ENCODE data around the gene KCTD1. TPM values are rescaled to one million over a fixed set of nuclear protein-coding genes. Genes with fewer than 3 reads are reported as not detected.

The KCTD1 gene
- total RNA-seq, 8 experiments from 2014 or later, result 10.7 to 36.9 (median 21.7) TPM

GRCh38 chr18:26526128-26526965, 22.0 kb downstream of the KCTD1 start:
- 47 to 85% (median 72%) methylated on average over 4 to 12 of the region's 12 CpGs; no CpG with 5 or more reads in 1 of the 10 experiments for WGBS, 10 experiments
- in situ Hi-C loops (cut with MboI; ENCODE audit: low pct_unique_long_range_greater_than_20kb in 2 of 9, low sequenced_read_pairs in 9 of 9, unreplicated experiment in 9 of 9), result no loop called here
- ATAC-seq (replicated peaks in 6 of 8), result no peak
- Histone ChIP-seq H3K4me1 (replicated peaks in 1 of 2) (peaks cover 0 to 5% of the 10 kb centered on the region in 2 donors), H3K27ac (no peak overlapping the region), H3K4me3 (no peak overlapping the region)

DNA sequence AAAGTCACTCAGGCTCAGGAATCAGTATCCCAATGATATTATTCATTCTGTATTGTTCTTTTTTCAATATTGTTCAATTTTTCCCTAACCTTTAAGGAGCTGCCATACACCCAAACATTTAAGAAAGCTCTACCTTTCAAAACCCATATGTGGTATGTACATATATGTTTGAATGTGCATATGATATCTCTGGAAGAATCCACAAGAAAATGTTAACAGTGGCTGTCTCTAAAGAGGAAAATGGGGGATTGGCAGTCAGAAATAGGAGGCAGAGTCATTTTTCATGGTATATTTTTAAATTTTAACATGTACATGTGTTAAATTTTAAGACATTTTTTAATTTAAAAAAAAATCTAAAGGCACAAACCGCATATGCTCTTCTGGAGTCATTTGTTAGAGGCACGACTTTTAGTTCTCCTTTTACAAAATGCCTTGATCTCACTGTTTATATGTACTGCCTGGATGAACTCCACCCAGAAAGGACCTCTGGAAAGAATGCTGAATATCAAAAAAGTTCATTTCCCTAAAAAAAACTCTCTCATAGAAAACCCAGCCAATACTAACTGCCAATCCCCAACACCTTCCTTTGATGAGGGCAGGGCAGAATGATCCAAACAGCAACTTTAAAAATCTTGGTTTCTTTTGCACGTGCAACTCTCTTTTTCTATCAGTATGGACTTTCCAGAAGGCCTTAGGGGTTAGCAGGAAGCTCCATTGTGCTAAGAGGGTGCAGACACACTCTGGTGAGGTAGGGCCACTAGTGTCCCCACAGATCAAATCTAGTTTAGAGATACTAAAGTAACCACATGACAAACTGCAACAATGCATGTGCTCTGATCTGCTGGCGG, 23.6 kb downstream of the KCTD1 start:
- H3K4me3 ChIP-seq, result no peak overlapping the region
- H3K4me1 ChIP-seq (replicated peaks in 1 of 2), result peaks cover 3 to 5% of the 10 kb centered on the region in 2 donors
- no peak overlapping the region for H3K27ac ChIP-seq
- in situ Hi-C loops (cut with MboI; ENCODE audit: low pct_unique_long_range_greater_than_20kb in 2 of 9, low sequenced_read_pairs in 9 of 9, unreplicated experiment in 9 of 9), result no loop called here
- ATAC-seq (replicated peaks in 6 of 8), result peak in 3 of 8 experiments; percentile 42 to 75 (median 50)
- 15 to 88% (median 69%) methylated on average over 1 to 4 of the region's 4 CpGs for WGBS, 10 experiments

DNA sequence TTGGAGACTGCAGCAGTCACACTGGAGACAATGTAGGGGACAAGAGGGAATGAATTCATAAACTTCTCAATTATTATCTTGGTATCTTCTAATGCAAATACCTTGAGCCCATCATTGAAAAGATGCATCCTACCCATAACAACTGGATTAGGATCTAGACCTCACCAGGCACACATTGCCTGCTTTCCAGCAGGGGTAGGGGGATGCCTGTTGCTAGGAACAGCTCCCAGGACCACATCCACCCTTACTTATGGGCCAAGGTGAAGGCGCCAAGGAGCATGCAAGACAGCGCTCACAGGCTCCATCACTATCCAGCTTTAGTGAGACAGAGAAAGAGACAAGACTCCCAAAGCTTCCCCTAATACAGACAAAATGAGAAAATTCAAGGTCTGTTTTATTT, 24.4 kb downstream of the KCTD1 start:
- no peak overlapping the region for H3K27ac ChIP-seq
- ATAC-seq (replicated peaks in 6 of 8), result no peak
- 93 to 100% (median 100%) methylated on average over 2 of the region's 2 CpGs; no CpG with 5 or more reads in 7 of the 10 experiments for WGBS, 10 experiments
- H3K4me1 ChIP-seq (replicated peaks in 1 of 2), result peaks cover 5 to 6% of the 10 kb centered on the region in 2 donors
- in situ Hi-C loops (cut with MboI; ENCODE audit: low pct_unique_long_range_greater_than_20kb in 2 of 9, low sequenced_read_pairs in 9 of 9, unreplicated experiment in 9 of 9), result no loop called here
- no peak overlapping the region for H3K4me3 ChIP-seq

- Histone ChIP-seq H3K4me3 (no peak overlapping the region), H3K27ac (no peak overlapping the region), H3K4me1 (replicated peaks in 1 of 2) (peaks cover 0 to 6% of the 10 kb centered on the region in 2 donors)
- in situ Hi-C loops (cut with MboI; ENCODE audit: low pct_unique_long_range_greater_than_20kb in 2 of 9, low sequenced_read_pairs in 9 of 9, unreplicated experiment in 9 of 9), result no loop called here
- no peak for ATAC-seq (replicated peaks in 6 of 8)
- WGBS, 10 experiments, result 65 to 100% (median 82%) methylated on average over 1 to 4 of the region's 4 CpGs; no CpG with 5 or more reads in 2 of the 10 experiments
Measured at GRCh38 chr18:26521617-26522016, 26.7 kb downstream of the KCTD1 start.

GRCh38 chr18:26520974-26521373, 27.4 kb downstream of the KCTD1 start:
- no peak overlapping the region for H3K27ac ChIP-seq
- no peak for ATAC-seq (replicated peaks in 6 of 8)
- peaks cover 0 to 6% of the 10 kb centered on the region in 2 donors for H3K4me1 ChIP-seq (replicated peaks in 1 of 2)
- 80 to 100% (median 98%) methylated on average over 1 to 3 of the region's 3 CpGs; no CpG with 5 or more reads in 4 of the 10 experiments for WGBS, 10 experiments
- in situ Hi-C loops (cut with MboI; ENCODE audit: low pct_unique_long_range_greater_than_20kb in 2 of 9, low sequenced_read_pairs in 9 of 9, unreplicated experiment in 9 of 9), result no loop called here
- no peak overlapping the region for H3K4me3 ChIP-seq

- H3K4me3 ChIP-seq, result no peak overlapping the region
- 80 to 100% (median 96%) methylated on average over 2 to 4 of the region's 4 CpGs for WGBS, 10 experiments
- no peak overlapping the region for H3K27ac ChIP-seq
- H3K4me1 ChIP-seq (replicated peaks in 1 of 2), result peaks cover 0 to 6% of the 10 kb centered on the region in 2 donors
- in situ Hi-C loops (cut with MboI; ENCODE audit: low pct_unique_long_range_greater_than_20kb in 2 of 9, low sequenced_read_pairs in 9 of 9, unreplicated experiment in 9 of 9), result no loop called here
- peak in 2 of 8 experiments; percentile 45 to 73 for ATAC-seq (replicated peaks in 6 of 8)
Measured at GRCh38 chr18:26519114-26519513, 29.2 kb downstream of the KCTD1 start.

DNA sequence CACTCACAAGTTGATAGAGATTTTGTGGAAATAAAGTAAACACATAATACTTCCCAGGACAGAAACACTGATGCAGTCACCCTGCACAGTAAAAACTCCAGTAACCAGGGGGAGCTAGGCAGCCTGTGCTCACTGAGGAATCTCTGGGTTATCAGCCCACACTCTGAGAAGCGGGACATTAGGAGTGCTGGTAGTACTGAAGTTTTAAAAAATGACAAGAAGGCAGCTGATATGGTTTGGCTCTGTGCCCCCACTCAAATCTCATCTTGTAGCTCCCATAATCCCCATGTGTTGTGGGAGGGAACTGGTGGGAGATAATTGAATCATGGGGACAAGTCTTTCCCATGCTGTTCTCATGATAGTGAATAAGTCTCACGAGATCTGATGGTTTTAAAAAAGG, 31.4 kb downstream of the KCTD1 start:
- Histone ChIP-seq H3K4me1 (replicated peaks in 1 of 2) (peaks cover 0 to 6% of the 10 kb centered on the region in 2 donors), H3K27ac (no peak overlapping the region), H3K4me3 (no peak overlapping the region)
- in situ Hi-C loops (cut with MboI; ENCODE audit: low pct_unique_long_range_greater_than_20kb in 2 of 9, low sequenced_read_pairs in 9 of 9, unreplicated experiment in 9 of 9), result no loop called here
- WGBS, 10 experiments, result 67 to 100% (median 90%) methylated on average over 1 to 2 of the region's 2 CpGs; no CpG with 5 or more reads in 5 of the 10 experiments
- peak in 1 of 8 experiments; percentile 62 for ATAC-seq (replicated peaks in 6 of 8)

- peak in 3 of 8 experiments; percentile 40 to 65 (median 58) for ATAC-seq (replicated peaks in 6 of 8)
- in situ Hi-C loops (cut with MboI; ENCODE audit: low pct_unique_long_range_greater_than_20kb in 2 of 9, low sequenced_read_pairs in 9 of 9, unreplicated experiment in 9 of 9), result no loop called here
- H3K4me1 ChIP-seq (replicated peaks in 1 of 2), result peaks cover 4 to 15% of the 10 kb centered on the region in 2 donors
- WGBS, 10 experiments, result 86 to 100% (median 96%) methylated on average over 1 to 7 of the region's 9 CpGs; no CpG with 5 or more reads in 1 of the 10 experiments
- H3K27ac ChIP-seq, result no peak overlapping the region
- H3K4me3 ChIP-seq, result no peak overlapping the region
Measured at GRCh38 chr18:26515643-26516487, 32.5 kb downstream of the KCTD1 start.

GRCh38 chr18:26511339-26512071, 36.8 kb downstream of the KCTD1 start:
- in situ Hi-C loops (cut with MboI; ENCODE audit: low pct_unique_long_range_greater_than_20kb in 2 of 9, low sequenced_read_pairs in 9 of 9, unreplicated experiment in 9 of 9), result no loop called here
- WGBS, 10 experiments, result 57 to 96% (median 87%) methylated on average over 1 to 10 of the region's 10 CpGs; no CpG with 5 or more reads in 2 of the 10 experiments
- no peak overlapping the region for H3K4me3 ChIP-seq
- H3K4me1 ChIP-seq (replicated peaks in 1 of 2), result peaks cover 10 to 14% of the 10 kb centered on the region in 2 donors
- ATAC-seq (replicated peaks in 6 of 8), result peak in 1 of 8 experiments; percentile 13
- no peak overlapping the region for H3K27ac ChIP-seq

DNA sequence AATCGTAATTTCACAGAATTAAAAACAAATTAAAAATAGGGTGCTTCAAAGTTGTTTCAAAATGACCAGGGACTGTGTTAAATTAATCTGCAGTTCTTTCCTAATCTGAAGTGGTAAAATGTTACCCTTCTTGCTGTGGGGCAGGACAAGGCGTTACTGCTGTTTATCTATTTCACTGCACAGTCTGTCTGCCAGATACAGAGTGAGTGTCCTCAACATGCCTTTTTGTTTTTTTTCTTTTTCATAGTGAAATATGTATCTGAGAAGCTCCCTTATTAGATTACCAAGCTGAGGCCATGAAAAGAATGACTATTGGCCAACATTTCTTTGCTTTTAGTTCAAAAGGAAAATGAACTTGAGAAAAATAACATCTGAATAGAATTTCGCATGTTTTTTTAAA, 38.0 kb downstream of the KCTD1 start:
- Histone ChIP-seq H3K27ac (no peak overlapping the region), H3K4me3 (no peak overlapping the region), H3K4me1 (replicated peaks in 1 of 2) (peaks cover 10 to 14% of the 10 kb centered on the region in 2 donors)
- WGBS, 10 experiments, result 21 to 100% (median 93%) methylated on average over 2 to 3 of the region's 3 CpGs
- ATAC-seq (replicated peaks in 6 of 8), result no peak
- in situ Hi-C loops (cut with MboI; ENCODE audit: low pct_unique_long_range_greater_than_20kb in 2 of 9, low sequenced_read_pairs in 9 of 9, unreplicated experiment in 9 of 9), result no loop called here

DNA sequence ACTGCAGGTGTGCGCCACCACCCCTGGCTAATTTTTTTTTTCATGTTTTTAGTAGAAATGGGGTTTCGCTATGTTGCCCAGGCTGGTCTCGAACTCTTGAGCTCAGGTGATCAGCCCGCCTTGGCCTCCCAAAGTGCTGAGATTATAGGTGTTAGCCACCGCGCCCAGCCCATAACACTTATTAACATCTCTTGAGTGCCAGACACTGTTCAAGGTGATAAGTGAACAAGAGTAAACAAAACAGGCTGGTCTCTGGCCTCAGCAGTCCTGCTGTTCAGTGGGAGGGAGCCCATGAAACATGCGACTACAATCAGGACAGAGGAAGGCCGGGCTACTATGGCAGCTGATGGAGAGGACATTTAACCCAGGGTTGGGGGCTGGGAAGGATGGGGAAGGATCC, 42.3 kb downstream of the KCTD1 start:
- in situ Hi-C loops (cut with MboI; ENCODE audit: low pct_unique_long_range_greater_than_20kb in 2 of 9, low sequenced_read_pairs in 9 of 9, unreplicated experiment in 9 of 9), result no loop called here
- 77 to 100% (median 94%) methylated on average over 1 to 8 of the region's 8 CpGs; no CpG with 5 or more reads in 4 of the 10 experiments for WGBS, 10 experiments
- Histone ChIP-seq H3K4me3 (no peak overlapping the region), H3K27ac (no peak overlapping the region), H3K4me1 (replicated peaks in 1 of 2) (peaks cover 6 to 12% of the 10 kb centered on the region in 2 donors)
- ATAC-seq (replicated peaks in 6 of 8), result no peak

DNA sequence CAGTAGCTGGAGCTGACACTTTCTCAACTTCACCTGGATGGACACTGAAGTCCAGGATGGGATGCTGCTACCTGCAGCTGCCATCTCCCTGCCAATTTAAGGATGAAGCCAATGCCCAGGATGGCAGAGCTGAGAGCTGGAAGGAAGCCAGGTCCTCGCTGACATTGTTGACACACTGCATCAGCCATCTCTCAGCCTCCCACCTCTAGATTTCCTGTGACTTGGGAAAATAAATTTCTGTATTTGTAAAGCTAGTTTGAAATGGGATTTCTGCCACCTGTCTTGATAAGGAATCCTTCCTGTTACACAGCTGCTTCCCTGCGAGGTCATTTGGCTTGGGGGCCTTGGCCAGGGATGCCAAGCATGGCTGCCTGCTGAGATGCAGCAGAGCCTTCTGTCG, 43.5 kb downstream of the KCTD1 start:
- Histone ChIP-seq H3K4me1 (replicated peaks in 1 of 2) (peaks cover 2 to 6% of the 10 kb centered on the region in 2 donors), H3K4me3 (no peak overlapping the region), H3K27ac (no peak overlapping the region)
- WGBS, 10 experiments, result 80 to 100% (median 100%) methylated on average over 1 to 3 of the region's 3 CpGs; no CpG with 5 or more reads in 3 of the 10 experiments
- in situ Hi-C loops (cut with MboI; ENCODE audit: low pct_unique_long_range_greater_than_20kb in 2 of 9, low sequenced_read_pairs in 9 of 9, unreplicated experiment in 9 of 9), result no loop called here
- ATAC-seq (replicated peaks in 6 of 8), result no peak
